ENCODE data around the gene MDK.

The MDK gene

GRCh38 chr11:46422588-46422987 is 41.1 kb downstream of the MDK start:
- in situ Hi-C loops (cut with MboI; ENCODE audit: low sequenced_read_pairs), result no loop called here
- DNase-seq (ENCODE audit: low spot score in 2 of 2), result no peak
- Histone ChIP-seq H3K4me3 (no peak overlapping the region), H3K4me1 (no peaks in the 10 kb centered on the region), H3K36me3 (replicated peaks) (no peaks in the 10 kb centered on the region), H3K27me3 (ENCODE audit: low read depth) (no peaks in the 10 kb centered on the region), H3K9me3 (no peaks in the 10 kb centered on the region)

GRCh38 chr11:46426233-46426991 is 44.9 kb downstream of the MDK start:
- Histone ChIP-seq H3K9me3 (no peaks in the 10 kb centered on the region), H3K27me3 (ENCODE audit: low read depth) (no peaks in the 10 kb centered on the region), H3K4me1 (no peaks in the 10 kb centered on the region), H3K36me3 (replicated peaks) (no peaks in the 10 kb centered on the region), H3K4me3 (no peak overlapping the region)
- in situ Hi-C loops (cut with MboI; ENCODE audit: low sequenced_read_pairs), result no loop called here
- no peak for DNase-seq (ENCODE audit: low spot score in 2 of 2)

GRCh38 chr11:46427364-46427763 is 45.9 kb downstream of the MDK start:
- in situ Hi-C loops (cut with MboI; ENCODE audit: low sequenced_read_pairs), result no loop called here
- no peaks in the 10 kb centered on the region for H3K4me1 ChIP-seq
- H3K27me3 ChIP-seq (ENCODE audit: low read depth), result no peaks in the 10 kb centered on the region
- H3K36me3 ChIP-seq (replicated peaks), result no peaks in the 10 kb centered on the region
- H3K4me3 ChIP-seq, result no peak overlapping the region
- H3K9me3 ChIP-seq, result no peaks in the 10 kb centered on the region
- DNase-seq (ENCODE audit: low spot score in 2 of 2), result no peak

- Histone ChIP-seq H3K4me1 (no peaks in the 10 kb centered on the region), H3K4me3 (no peak overlapping the region)
- in situ Hi-C loops (cut with MboI; ENCODE audit: low sequenced_read_pairs), result no loop called here
Observed at GRCh38 chr11:46429717-46430116, 48.2 kb downstream of the MDK start.

GRCh38 chr11:46431211-46431610 is 49.7 kb downstream of the MDK start:
- in situ Hi-C loops (cut with MboI; ENCODE audit: low sequenced_read_pairs), result no loop called here
- Histone ChIP-seq H3K4me1 (no peaks in the 10 kb centered on the region), H3K4me3 (no peak overlapping the region), H3K9me3 (no peaks in the 10 kb centered on the region), H3K27me3 (ENCODE audit: low read depth) (no peaks in the 10 kb centered on the region), H3K36me3 (replicated peaks) (no peaks in the 10 kb centered on the region)
- DNase-seq (ENCODE audit: low spot score in 2 of 2), result no peak

More at GRCh38 chr11:46429717-46430116, 48.2 kb downstream of the MDK start:
- H3K9me3 ChIP-seq, result no peaks in the 10 kb centered on the region
- DNase-seq (ENCODE audit: low spot score in 2 of 2), result no peak
- H3K36me3 ChIP-seq (replicated peaks), result no peaks in the 10 kb centered on the region
- H3K27me3 ChIP-seq (ENCODE audit: low read depth), result no peaks in the 10 kb centered on the region

Measured in HAP-1 (cell line).